ENCODE data around the gene TOLLIP.

TOLLIP gene

DNA sequence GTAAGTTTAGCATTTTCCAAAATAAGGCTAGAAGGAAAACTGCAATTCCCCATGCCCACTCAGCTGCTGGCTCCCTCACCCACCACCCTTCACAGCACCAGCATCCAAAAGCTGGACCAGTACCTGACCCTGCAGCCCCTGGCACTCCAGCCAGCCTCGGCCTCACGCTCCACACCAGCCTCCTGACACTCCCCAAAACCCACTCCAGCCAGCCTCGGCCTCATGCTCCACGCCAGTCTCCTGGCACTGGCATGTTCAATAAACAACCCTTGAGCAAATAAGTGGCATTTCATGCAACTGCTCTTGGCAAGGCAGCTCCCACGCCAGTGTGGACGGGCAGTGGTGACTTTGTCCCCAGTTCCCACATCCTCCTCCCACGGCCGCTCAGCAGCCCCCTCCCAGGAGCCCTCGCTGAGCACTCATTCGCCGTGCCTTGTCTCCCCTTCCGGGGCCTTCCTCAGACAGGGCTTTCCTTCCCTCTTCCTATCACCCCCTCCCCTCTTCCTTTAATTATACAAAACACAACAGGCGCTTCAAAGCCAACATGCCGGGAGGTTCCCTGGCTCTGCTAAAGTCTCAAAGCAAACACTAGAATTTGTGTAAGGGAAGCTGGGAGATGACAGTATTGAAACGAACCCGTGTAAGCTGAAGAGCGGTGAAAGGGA lies 6.8 kb downstream of the TOLLIP start:
- DNase-seq (ENCODE audit: low spot score): no peak
- TF ChIP-seq, protein P1, sequence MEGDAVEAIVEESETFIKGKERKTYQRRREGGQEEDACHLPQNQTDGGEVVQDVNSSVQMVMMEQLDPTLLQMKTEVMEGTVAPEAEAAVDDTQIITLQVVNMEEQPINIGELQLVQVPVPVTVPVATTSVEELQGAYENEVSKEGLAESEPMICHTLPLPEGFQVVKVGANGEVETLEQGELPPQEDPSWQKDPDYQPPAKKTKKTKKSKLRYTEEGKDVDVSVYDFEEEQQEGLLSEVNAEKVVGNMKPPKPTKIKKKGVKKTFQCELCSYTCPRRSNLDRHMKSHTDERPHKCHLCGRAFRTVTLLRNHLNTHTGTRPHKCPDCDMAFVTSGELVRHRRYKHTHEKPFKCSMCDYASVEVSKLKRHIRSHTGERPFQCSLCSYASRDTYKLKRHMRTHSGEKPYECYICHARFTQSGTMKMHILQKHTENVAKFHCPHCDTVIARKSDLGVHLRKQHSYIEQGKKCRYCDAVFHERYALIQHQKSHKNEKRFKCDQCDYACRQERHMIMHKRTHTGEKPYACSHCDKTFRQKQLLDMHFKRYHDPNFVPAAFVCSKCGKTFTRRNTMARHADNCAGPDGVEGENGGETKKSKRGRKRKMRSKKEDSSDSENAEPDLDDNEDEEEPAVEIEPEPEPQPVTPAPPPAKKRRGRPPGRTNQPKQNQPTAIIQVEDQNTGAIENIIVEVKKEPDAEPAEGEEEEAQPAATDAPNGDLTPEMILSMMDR (IDR thresholded peaks at IDR 0.05; ENCODE audit: borderline replicate concordance, control extremely low read depth, extremely low read depth, insufficient read depth, missing control alignments): no peak
- in situ Hi-C loops (cut with MboI; ENCODE audit: low sequenced_read_pairs, unreplicated experiment): no loop called here

DNA sequence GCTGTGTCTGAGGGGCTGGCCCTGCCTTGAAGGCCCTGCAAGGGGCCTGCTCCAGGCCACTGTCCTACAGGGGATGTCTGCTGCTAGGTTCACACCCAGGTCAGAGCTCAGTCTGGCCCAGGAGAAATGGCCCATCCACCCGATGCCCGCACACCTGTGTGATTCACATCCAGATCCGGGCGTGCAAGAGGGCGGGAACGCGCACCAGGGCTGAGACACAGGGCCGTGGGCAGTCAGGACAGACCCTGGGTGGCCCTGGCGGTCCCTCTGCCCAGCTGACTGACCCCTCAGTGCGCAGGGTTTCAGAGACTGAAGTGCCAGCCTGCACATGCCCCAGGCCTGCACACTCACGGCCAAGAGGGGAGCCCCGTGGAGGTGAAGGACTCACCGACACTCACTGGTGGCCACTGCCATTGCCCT lies 7.4 kb downstream of the TOLLIP start:
- TF ChIP-seq, protein P1 (IDR thresholded peaks at IDR 0.05; ENCODE audit: borderline replicate concordance, control extremely low read depth, extremely low read depth, insufficient read depth, missing control alignments): no peak

DNA sequence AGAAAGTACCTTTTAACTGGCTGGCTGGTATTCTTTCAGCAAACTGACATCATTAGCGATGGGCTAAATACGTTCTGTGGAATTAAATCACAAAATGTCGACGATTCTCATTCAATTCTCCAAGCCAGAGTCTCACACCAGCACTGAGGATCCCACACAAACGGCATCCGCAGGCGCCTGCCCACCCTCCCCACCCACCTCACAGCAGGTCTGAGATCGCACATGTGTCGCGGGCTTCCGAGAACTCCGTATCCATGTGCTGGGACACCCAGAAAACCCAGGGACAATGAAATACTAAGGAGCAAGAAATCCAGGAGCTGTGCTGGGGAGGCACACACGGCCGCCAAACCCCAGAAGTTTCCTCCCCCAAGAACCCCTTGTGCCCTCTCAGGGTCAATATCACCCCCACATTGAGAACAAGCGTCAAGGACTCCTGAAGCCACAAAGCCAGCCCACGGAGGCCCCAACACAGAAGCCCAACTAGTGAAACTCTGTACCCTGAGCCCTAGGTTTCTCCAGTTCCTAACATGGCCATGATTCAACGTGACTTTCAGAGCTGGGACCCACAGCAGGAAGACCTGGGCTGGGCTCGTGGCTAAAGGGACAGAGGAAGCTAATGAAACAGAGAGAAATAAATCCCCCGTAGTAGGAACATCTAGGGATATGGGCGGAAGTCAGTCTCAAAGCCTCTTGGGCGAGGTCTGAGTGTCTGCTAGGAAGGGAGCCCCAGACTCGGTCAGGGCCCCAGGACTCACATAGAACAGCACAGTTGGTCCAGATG lies 8.0 kb downstream of the TOLLIP start:
- TF ChIP-seq, protein P1 (IDR thresholded peaks at IDR 0.05; ENCODE audit: borderline replicate concordance, control extremely low read depth, extremely low read depth, insufficient read depth, missing control alignments): no peak
- DNase-seq (ENCODE audit: low spot score): no peak
- in situ Hi-C loops (cut with MboI; ENCODE audit: low sequenced_read_pairs, unreplicated experiment): no loop called here

More for the DNA sequence above, 7.4 kb downstream of the TOLLIP start:
- no peak for DNase-seq (ENCODE audit: low spot score)
- in situ Hi-C loops (cut with MboI; ENCODE audit: low sequenced_read_pairs, unreplicated experiment): no loop called here

- in situ Hi-C loops (cut with MboI; ENCODE audit: low sequenced_read_pairs, unreplicated experiment): no loop called here
- TF ChIP-seq, protein P1 (IDR thresholded peaks at IDR 0.05; ENCODE audit: borderline replicate concordance, control extremely low read depth, extremely low read depth, insufficient read depth, missing control alignments): no peak
- DNase-seq (ENCODE audit: low spot score): no peak
Measured at GRCh38 chr11:1300569-1301187, 8.8 kb downstream of the TOLLIP start.

DNA sequence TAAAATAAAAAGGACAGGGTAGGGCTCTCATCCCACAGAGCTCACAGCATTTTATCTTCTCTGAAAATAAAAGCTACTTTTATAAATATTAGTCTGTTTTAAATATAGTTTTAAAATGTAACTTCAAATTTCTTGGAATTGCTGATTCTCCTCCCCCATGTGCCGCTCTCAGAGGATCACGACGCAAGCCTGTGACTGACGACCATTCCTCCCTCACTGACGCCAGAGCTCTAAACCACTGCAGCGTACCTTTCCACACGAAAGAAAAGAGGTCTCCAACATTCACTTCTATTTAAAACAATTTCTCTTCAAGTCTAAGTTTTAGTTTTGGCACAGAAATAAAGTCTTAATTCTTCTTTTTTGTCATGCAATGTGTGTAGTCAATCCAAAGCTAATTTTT lies 9.3 kb downstream of the TOLLIP start:
- TF ChIP-seq, protein P1 (IDR thresholded peaks at IDR 0.05; ENCODE audit: borderline replicate concordance, control extremely low read depth, extremely low read depth, insufficient read depth, missing control alignments): no peak
- no peak for DNase-seq (ENCODE audit: low spot score)
- in situ Hi-C loops (cut with MboI; ENCODE audit: low sequenced_read_pairs, unreplicated experiment): no loop called here

- in situ Hi-C loops (cut with MboI; ENCODE audit: low sequenced_read_pairs, unreplicated experiment): no loop called here
- TF ChIP-seq, protein P1 (IDR thresholded peaks at IDR 0.05; ENCODE audit: borderline replicate concordance, control extremely low read depth, extremely low read depth, insufficient read depth, missing control alignments): no peak
- DNase-seq (ENCODE audit: low spot score): no peak
Measured at GRCh38 chr11:1299621-1300020, 9.8 kb downstream of the TOLLIP start.

Data from GM13976 (cell line).